ENCODE measurements around the gene PLEKHG7.
A peak's percentile ranks its signal among the peaks of the same experiment; 100 is the strongest.

The PLEKHG7 gene

GRCh38 chr12:92814584-92814983 lies 111.8 kb downstream of the PLEKHG7 start:
- DNase-seq, result peak in 1 of 3 experiments; percentile 15

DNA sequence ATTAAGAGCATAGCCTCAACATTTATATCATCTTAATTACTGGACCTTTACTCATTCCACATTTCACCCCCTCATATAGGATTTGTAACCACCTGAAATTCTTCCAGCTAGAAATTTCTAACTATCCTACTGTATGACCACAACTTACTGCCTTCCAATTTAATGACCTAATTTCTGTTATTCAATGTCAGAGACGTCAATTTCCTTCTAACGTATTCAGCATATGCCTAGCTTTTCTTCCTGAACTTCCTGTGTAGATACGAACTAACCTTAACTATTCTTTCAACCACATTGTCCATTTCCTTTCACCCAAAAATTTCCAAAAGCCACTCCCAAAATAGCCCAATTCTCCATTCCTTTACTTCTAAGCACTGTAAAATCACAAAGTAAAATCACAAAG lies 118.4 kb downstream of the PLEKHG7 start:
- no peak for DNase-seq

All from NCI-H1417 (cell line).